ENCODE results near the gene MGAT4B. TPM values are rescaled to one million over a fixed set of nuclear protein-coding genes. Genes with fewer than 3 reads are reported as not detected.

Gene MGAT4B
- total and polyA plus RNA-seq, 2 of the 13 experiments (the other 11 are each of a cell fraction or from before 2014, with no cell fraction given) = 93.5 to 130 TPM

DNA sequence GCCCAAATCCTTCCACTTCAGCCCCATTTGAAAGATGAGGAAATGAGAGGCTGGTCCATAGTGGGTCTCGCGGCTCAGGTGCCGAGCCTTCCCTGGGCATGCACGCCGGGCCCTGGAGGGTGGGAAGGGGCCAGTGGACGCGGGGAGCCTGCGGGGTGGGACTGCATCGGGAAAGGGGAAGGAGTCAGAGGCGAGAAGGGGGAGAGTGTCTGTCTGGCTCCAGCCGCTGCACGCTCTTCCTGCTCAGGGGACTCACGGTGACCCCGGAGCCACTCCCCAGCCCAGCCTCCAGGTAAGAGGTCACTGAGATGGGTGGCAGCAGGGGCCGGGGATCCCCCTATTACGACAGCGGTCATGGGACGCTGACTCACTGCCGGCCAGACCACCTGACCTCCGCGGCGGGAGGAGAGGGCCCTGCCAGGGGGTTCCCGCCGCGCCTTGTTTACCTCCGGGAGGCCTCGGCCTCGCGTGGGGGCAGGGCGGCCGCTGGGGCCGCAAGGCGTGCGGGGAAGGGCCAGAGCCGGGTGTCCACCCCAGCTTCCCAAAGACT, 12.2 kb upstream of the MGAT4B start (continued):
- TF ChIP-seq IRF1 (CRISPR knock-in tag; IDR thresholded peaks at IDR 0.05; ENCODE audit: low read depth) = peak; percentile 20; the same call in 1 of the 2 replicates
- 0 out of 2 replicates have a peak, but pooled peaks have one; percentile 33 for TF ChIP-seq MXD3 (CRISPR knock-in tag; IDR thresholded peaks at IDR 0.05)
- TF ChIP-seq, protein P1, sequence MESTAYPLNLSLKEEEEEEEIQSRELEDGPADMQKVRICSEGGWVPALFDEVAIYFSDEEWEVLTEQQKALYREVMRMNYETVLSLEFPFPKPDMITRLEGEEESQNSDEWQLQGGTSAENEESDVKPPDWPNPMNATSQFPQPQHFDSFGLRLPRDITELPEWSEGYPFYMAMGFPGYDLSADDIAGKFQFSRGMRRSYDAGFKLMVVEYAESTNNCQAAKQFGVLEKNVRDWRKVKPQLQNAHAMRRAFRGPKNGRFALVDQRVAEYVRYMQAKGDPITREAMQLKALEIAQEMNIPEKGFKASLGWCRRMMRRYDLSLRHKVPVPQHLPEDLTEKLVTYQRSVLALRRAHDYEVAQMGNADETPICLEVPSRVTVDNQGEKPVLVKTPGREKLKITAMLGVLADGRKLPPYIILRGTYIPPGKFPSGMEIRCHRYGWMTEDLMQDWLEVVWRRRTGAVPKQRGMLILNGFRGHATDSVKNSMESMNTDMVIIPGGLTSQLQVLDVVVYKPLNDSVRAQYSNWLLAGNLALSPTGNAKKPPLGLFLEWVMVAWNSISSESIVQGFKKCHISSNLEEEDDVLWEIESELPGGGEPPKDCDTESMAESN (CRISPR knock-in tag; conservative IDR thresholded peaks at IDR 0.05) = peak; percentile 54; the same call in 1 of the 2 replicates
- TF ChIP-seq ATF7 (IDR thresholded peaks at IDR 0.05) = peak; percentile 45; the same call in 1 of the 2 replicates
- peak; percentile 48; the same call in 1 of the 2 replicates for TF ChIP-seq ATF7 (CRISPR knock-in tag; IDR thresholded peaks at IDR 0.05)
- TF ChIP-seq KLF12 (CRISPR knock-in tag; IDR thresholded peaks at IDR 0.05; ENCODE audit: borderline replicate concordance) = 0 out of 2 replicates have a peak, but pooled peaks have one; percentile 62
- TF ChIP-seq STAT5B (CRISPR knock-in tag; IDR thresholded peaks at IDR 0.05) = no peak
- peak; percentile 83 for TF ChIP-seq ZNF629 (CRISPR knock-in tag; conservative IDR thresholded peaks at IDR 0.05)
- no peak; the same call in 1 of the 2 replicates for TF ChIP-seq ZNF251 (CRISPR knock-in tag; IDR thresholded peaks at IDR 0.05)
- TF ChIP-seq, protein P2, sequence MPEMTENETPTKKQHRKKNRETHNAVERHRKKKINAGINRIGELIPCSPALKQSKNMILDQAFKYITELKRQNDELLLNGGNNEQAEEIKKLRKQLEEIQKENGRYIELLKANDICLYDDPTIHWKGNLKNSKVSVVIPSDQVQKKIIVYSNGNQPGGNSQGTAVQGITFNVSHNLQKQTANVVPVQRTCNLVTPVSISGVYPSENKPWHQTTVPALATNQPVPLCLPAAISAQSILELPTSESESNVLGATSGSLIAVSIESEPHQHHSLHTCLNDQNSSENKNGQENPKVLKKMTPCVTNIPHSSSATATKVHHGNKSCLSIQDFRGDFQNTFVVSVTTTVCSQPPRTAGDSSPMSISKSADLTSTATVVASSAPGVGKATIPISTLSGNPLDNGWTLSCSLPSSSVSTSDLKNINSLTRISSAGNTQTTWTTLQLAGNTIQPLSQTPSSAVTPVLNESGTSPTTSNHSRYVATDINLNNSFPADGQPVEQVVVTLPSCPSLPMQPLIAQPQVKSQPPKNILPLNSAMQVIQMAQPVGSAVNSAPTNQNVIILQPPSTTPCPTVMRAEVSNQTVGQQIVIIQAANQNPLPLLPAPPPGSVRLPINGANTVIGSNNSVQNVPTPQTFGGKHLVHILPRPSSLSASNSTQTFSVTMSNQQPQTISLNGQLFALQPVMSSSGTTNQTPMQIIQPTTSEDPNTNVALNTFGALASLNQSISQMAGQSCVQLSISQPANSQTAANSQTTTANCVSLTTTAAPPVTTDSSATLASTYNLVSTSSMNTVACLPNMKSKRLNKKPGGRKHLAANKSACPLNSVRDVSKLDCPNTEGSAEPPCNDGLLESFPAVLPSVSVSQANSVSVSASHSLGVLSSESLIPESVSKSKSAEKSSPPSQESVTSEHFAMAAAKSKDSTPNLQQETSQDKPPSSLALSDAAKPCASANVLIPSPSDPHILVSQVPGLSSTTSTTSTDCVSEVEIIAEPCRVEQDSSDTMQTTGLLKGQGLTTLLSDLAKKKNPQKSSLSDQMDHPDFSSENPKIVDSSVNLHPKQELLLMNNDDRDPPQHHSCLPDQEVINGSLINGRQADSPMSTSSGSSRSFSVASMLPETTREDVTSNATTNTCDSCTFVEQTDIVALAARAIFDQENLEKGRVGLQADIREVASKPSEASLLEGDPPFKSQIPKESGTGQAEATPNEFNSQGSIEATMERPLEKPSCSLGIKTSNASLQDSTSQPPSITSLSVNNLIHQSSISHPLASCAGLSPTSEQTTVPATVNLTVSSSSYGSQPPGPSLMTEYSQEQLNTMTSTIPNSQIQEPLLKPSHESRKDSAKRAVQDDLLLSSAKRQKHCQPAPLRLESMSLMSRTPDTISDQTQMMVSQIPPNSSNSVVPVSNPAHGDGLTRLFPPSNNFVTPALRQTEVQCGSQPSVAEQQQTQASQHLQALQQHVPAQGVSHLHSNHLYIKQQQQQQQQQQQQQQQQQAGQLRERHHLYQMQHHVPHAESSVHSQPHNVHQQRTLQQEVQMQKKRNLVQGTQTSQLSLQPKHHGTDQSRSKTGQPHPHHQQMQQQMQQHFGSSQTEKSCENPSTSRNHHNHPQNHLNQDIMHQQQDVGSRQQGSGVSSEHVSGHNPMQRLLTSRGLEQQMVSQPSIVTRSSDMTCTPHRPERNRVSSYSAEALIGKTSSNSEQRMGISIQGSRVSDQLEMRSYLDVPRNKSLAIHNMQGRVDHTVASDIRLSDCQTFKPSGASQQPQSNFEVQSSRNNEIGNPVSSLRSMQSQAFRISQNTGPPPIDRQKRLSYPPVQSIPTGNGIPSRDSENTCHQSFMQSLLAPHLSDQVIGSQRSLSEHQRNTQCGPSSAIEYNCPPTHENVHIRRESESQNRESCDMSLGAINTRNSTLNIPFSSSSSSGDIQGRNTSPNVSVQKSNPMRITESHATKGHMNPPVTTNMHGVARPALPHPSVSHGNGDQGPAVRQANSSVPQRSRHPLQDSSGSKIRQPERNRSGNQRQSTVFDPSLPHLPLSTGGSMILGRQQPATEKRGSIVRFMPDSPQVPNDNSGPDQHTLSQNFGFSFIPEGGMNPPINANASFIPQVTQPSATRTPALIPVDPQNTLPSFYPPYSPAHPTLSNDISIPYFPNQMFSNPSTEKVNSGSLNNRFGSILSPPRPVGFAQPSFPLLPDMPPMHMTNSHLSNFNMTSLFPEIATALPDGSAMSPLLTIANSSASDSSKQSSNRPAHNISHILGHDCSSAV (CRISPR knock-in tag; IDR thresholded peaks at IDR 0.05; ENCODE audit: borderline replicate concordance) = 0 out of 2 replicates have a peak, but pooled peaks have one; percentile 71
- TF ChIP-seq, protein P3, sequence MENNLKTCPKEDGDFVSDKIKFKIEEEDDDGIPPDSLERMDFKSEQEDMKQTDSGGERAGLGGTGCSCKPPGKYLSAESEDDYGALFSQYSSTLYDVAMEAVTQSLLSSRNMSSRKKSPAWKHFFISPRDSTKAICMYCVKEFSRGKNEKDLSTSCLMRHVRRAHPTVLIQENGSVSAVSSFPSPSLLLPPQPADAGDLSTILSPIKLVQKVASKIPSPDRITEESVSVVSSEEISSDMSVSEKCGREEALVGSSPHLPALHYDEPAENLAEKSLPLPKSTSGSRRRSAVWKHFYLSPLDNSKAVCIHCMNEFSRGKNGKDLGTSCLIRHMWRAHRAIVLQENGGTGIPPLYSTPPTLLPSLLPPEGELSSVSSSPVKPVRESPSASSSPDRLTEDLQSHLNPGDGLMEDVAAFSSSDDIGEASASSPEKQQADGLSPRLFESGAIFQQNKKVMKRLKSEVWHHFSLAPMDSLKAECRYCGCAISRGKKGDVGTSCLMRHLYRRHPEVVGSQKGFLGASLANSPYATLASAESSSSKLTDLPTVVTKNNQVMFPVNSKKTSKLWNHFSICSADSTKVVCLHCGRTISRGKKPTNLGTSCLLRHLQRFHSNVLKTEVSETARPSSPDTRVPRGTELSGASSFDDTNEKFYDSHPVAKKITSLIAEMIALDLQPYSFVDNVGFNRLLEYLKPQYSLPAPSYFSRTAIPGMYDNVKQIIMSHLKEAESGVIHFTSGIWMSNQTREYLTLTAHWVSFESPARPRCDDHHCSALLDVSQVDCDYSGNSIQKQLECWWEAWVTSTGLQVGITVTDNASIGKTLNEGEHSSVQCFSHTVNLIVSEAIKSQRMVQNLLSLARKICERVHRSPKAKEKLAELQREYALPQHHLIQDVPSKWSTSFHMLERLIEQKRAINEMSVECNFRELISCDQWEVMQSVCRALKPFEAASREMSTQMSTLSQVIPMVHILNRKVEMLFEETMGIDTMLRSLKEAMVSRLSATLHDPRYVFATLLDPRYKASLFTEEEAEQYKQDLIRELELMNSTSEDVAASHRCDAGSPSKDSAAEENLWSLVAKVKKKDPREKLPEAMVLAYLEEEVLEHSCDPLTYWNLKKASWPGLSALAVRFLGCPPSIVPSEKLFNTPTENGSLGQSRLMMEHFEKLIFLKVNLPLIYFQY (CRISPR knock-in tag; IDR thresholded peaks at IDR 0.05; ENCODE audit: borderline replicate concordance) = no peak; the same call in 1 of the 2 replicates
- no peak; the same call in 1 of the 2 replicates for TF ChIP-seq MTF2 (CRISPR knock-in tag; IDR thresholded peaks at IDR 0.05; ENCODE audit: borderline replicate concordance)
- peak; percentile 90; the same call in 1 of the 2 replicates for TF ChIP-seq MAFG (CRISPR knock-in tag; IDR thresholded peaks at IDR 0.05)

Measured in HepG2 (cell line).